Measurements from ENCODE around the gene SNAP47.

DNA sequence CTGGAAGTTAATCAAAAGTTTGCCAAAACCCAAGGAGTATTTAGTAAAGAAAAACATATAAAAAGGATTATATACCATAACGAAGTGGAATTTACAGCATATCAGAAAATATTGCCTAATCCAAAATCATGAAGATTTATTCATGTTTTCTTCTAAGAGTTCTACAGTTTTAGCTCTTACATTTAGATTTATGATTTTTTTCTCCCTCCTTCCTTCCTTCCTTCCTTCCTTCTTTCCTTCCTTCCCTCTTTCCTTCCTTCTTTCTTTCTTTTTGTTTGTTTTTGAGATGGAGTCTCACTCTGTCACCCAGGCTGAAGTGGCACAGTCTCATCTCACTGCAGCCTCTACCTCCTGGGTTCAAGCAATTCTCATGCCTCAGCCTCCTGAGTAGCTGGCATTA is 64.5 kb downstream of the SNAP47 start:
- TF ChIP-seq, protein P1, sequence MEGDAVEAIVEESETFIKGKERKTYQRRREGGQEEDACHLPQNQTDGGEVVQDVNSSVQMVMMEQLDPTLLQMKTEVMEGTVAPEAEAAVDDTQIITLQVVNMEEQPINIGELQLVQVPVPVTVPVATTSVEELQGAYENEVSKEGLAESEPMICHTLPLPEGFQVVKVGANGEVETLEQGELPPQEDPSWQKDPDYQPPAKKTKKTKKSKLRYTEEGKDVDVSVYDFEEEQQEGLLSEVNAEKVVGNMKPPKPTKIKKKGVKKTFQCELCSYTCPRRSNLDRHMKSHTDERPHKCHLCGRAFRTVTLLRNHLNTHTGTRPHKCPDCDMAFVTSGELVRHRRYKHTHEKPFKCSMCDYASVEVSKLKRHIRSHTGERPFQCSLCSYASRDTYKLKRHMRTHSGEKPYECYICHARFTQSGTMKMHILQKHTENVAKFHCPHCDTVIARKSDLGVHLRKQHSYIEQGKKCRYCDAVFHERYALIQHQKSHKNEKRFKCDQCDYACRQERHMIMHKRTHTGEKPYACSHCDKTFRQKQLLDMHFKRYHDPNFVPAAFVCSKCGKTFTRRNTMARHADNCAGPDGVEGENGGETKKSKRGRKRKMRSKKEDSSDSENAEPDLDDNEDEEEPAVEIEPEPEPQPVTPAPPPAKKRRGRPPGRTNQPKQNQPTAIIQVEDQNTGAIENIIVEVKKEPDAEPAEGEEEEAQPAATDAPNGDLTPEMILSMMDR (IDR thresholded peaks at IDR 0.05; ENCODE audit: poor library complexity, severe bottlenecking) = no peak
- TF ChIP-seq MXI1 (conservative IDR thresholded peaks at IDR 0.05; ENCODE audit: poor library complexity, severe bottlenecking) (no peak), EZH2 (IDR thresholded peaks at IDR 0.05; ENCODE audit: borderline replicate concordance, insufficient read depth, low read length, poor library complexity, severe bottlenecking) (no peak), EP300 (conservative IDR thresholded peaks at IDR 0.05; ENCODE audit: poor library complexity, severe bottlenecking) (no peak), RAD21 (conservative IDR thresholded peaks at IDR 0.05) (no peak)
